GM18498 (cell line): ENCODE measurements around the gene GGCT.
"Not testable (repeated sequence)": the region's sequence is repeated elsewhere in the genome, so short reads cannot be mapped to it uniquely, and the experiment has no call there.

Source experiments
- ATAC-seq: cut with Tn5 transposase; IDR thresholded peaks from one replicate; pipeline ENCODE4 v1.9.1; 2021; ENCODE audit warnings: mild to moderate bottlenecking, moderate library complexity; ENCODE audit not compliant: unreplicated experiment

Gene GGCT, protein sequence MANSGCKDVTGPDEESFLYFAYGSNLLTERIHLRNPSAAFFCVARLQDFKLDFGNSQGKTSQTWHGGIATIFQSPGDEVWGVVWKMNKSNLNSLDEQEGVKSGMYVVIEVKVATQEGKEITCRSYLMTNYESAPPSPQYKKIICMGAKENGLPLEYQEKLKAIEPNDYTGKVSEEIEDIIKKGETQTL

DNA sequence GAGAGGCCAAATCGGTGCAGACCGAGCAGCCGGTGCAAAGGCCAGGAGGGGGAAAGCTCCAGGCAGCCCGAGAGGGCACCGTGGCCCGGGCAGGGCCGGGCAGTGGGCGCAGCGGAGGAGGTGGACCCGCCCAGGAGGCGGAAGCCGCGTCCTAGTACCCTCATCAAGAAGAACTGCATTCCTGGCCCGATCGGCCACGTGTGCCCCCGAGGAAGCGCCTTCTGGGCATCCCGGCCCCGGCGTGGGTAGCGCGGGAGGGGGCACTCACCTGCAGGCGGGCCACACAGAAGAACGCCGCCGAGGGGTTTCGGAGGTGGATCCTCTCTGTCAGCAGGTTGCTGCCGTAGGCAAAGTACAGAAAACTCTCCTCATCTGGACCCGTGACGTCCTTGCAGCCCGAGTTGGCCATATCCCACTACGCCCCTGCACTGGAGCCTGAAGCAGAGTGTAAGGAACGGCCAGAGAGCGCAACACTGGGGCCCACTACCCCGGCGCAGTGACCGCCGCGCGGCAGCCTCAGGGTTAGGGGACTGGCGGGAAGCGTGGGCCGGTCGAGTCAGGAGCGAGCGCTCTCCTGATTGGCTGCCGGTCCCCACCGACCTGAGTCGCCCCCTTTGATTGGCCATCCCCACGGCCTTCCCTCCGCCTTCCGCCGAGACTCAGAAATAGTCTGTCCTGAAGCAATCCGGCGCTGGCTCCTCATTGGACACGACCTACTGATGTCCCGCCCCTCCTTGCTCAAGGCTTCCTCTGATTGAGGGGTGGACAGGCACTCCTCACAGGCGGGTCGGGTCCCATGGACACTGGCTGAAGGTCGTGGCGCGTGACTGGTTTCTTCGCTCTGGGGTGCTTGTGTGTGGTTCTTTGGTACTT is at the start of gene GGCT:
GGCT (minus strand) TSS at position 529 of the 873 bp plus-strand sequence; CDS start at position 409, 120 bp downstream.
- peak; percentile 98 for ATAC-seq

GRCh38 chr7:30553546-30553945 is 48.9 kb upstream of the GGCT start:
- no peak for ATAC-seq

GRCh38 chr7:30553141-30553540 is 48.5 kb upstream of the GGCT start:
- ATAC-seq: no peak

- ATAC-seq: no peak
These were observed 47.7 kb upstream of the GGCT start for GRCh38 chr7:30552330-30552729.

- ATAC-seq: no peak
These were observed 45.4 kb upstream of the GGCT start for GRCh38 chr7:30549931-30550493.

- ATAC-seq: no peak
These were observed 44.2 kb upstream of the GGCT start for GRCh38 chr7:30548845-30549244.

DNA sequence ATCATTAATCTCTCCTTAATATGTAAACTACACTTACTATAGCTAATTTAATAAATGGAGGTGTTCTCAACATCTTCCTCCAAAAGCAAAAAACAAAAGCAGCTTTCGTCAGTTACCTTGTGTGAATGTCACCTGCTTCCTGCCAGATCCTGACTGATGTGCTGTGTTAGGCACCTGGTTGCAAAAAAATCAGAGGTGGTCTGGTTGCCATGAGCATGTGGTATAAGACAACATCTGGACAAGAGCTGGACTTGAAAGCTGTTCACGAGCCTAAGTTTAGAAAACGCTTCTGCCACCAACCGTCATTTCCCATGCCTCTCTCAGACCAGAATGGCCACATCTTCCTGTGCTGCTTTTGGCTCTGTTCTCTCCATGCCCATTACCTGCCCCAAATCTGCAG is 42.0 kb upstream of the GGCT start:
- ATAC-seq: no peak

DNA sequence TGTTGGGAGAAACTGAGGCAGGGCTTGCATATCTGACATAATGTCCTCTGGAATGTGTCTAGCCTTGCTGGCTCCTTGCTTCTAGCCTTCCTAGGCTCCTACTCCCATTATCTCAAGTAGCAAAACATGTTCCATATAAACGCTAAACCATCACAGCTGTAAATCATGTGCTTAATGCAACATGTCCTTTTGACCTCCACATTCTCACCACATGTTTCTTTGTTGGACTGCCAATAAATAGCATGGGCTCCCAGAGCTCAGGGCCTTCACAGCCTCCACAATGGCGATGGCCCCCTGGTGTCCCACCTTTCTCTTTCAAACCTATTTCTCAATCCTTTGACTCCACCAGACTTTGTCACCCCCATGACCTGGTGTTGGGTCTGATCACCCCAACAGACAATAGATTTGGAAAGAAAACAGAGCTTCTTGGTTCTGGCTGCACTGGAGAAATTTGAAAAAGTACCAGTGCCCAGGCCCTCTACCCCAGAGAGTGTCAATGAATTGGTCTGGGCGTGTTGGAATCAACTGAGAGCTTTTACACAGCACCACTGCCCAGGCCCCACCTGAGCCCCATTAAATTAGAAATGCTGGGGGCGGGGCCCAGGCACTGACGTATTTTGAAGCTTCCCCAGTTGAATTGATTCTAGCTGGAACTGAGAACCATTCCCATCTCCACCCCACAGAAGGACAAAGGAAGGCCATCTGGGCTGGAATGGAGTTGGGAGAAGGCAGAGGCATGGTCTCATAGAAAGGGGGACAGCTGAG is 41.3 kb upstream of the GGCT start:
- no peak for ATAC-seq

GRCh38 chr7:30543813-30544525 is 39.3 kb upstream of the GGCT start:
- ATAC-seq: no peak

DNA sequence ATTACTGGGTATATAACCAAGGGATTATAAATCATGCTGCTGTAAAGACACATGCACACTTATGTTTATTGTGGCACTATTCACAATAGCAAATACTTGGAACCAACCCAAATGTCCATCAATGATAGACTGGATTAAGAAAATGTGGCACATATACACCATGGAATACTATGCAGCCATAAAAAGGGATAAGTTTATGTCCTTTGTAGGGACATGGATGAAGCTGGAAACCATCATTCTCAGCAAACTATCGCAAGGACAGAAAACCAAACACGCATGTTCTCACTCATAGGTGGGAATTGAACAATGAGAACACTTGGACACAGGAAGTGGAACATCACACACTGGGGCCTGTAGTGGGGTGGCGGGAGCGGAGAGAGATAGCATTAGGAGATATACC is 38.5 kb upstream of the GGCT start:
- ATAC-seq: not testable (repeated sequence)

DNA sequence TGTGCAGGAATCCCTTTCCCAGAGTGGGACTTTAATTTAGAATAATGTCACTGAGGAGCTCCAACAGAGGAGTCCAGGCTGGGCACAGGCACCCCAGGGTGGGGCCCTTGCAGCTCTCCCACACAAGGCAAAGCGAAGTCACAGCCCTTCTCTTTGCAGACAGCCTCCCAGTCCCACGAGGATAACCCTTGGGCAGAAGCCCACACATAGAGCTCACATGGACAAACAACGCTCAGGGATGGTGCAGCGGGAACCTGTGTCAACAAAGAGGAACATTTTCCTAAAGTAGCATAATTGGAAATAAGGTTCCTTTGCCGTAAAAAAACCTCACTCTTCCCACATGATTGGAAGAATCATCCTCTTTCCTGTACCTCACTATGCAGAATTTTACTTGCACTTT is 29.3 kb upstream of the GGCT start:
- ATAC-seq: no peak

DNA sequence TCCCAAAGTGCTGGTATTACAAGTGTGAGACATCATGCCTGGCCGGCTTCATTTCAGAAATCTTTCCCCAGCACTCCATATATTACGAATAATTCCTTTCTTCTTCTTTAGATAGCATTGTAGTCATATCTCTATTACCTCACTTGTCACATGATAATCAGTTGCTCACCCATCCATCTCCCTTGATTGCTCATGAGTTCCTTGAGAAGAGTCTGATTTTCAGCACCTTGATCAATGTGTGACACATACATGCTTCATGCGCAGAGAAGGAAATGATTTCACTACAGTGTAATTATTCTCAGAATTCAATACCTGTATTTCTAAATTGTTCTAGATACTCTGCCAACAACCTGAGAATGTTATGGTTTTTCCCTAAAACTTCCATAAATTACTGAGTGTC is 26.7 kb upstream of the GGCT start:
- ATAC-seq: no peak

DNA sequence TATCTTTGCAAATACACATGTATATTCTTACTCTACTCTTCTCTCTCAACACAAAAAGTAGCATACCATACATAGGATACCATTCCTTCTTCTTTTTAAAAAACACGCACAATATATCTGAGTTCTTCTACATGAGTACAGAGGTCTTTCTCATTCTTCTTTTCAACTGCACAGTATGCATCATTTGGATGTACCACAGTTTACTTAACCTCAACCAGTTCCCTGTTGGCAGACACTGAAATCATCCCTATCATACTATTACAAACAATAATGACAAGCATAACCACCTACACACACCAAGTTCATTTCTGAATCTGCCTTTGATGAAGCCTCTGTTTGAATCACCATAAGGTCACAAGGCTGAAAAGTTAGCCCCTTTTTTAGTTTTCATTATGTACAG is 25.7 kb upstream of the GGCT start:
- ATAC-seq: no peak

GRCh38 chr7:30528779-30529178 is 24.1 kb upstream of the GGCT start:
- no peak for ATAC-seq

DNA sequence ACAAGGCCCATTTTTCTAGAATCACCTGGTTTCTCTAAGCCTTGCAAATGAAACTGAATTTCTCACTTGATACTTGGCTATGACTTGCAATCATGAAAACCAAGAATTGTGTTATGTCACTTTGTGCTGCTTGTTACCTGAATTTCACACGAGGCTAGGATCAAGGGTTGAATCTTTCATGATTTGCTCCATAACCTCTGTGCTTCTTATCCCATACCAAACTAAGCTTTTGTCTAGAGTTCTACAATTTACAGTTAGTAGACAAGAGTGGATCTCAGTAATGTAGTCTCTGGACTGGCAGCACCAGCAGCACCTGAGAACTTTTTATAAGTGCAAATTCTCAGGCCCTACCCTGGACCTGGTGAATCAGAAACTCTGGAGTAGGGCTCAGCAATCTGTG is 22.7 kb upstream of the GGCT start:
- not testable (repeated sequence) for ATAC-seq

DNA sequence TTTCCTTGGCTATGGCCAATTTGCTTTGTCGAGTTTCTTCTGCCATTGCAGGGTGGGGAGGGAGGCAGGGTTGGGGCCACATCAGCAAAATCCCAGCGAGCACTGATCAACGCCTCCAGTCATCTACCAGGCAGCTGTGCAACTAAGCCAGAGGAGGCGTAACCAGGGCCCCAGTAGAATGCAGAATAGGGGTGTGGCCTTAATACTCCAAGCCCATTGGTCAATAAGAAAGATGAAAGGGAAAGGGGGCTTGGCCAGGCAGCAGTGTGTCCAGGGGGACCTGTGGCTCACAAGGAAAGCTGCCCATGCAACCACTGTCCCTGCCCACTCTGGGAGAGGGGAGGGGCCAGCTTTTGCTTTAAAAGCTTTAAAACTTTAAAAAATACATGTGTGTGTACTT is 21.5 kb upstream of the GGCT start:
- ATAC-seq: no peak

- no peak for ATAC-seq
These were observed 20.8 kb upstream of the GGCT start for GRCh38 chr7:30525429-30525828.

- ATAC-seq: no peak
These were observed 19.9 kb upstream of the GGCT start for GRCh38 chr7:30524545-30524944.

GRCh38 chr7:30523466-30523865 is 18.8 kb upstream of the GGCT start:
- no peak for ATAC-seq

DNA sequence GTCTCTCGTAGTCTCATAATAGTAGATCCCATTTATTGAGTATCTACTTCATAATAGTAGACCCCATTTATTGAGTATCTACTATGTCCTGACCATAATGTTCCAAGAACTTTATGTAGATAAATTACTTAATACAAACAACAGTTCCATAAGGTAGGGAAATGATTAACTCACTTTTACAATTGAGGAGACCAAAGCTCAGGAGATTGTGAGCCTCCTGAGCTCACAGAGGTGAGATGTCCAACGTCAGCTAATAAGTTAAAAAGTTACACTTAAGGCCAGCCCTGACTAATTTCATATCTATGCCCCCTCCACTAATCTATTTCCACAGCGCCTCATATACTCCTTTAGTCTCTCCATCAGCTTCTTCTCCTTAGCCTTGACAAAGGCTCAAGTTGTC is 17.5 kb upstream of the GGCT start:
- no peak for ATAC-seq

GRCh38 chr7:30521532-30521931 is 16.9 kb upstream of the GGCT start:
- ATAC-seq: no peak
